Fibroblast of skin of right biceps (primary cell): Measurements from ENCODE around the gene NCAPG2.
"Not testable (repeated sequence)": the region's sequence is repeated elsewhere in the genome, so short reads cannot be mapped to it uniquely, and the experiment has no call there.

Source experiments
- DNase-seq: peaks from one replicate; pipeline ENCODE4 v3.0.0-alpha.2; 2013

NCAPG2 gene

DNA sequence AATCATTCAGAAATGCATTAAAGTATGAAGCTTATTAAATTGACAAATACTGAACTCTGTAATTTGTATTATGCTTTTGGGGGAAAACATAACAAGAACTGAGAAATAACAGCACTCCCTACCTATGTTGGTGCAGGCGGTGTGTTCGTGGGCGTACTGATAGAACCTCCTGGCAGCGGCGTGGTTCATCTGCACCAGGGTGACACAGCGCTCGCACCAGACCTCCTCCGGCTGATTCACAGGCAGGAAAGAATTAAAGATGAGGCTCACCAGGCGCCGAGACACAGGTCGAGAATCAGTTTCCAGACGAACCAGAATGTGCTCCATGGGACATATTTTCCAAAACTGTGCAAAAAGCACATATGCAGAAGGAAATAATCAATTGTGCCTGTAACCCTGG lies 40.2 kb downstream of the NCAPG2 start:
- no peak for DNase-seq

DNA sequence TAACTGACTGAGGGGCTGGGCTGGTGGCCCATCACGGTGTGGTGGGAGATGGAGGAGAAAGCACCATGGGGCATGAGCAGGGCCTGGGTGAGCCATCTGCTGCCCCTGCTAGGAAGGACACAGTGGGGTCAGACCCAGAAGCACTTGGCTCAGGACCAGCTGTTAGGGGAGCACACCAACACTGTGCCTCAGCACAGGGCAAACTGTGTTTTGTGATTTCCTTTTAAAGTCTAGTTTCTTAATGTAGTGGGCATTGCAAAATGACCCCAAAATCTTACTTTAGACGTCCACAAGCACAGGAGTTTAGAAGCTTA lies 41.2 kb downstream of the NCAPG2 start:
- DNase-seq, result no peak

GRCh38 chr7:158662610-158663427 lies 41.8 kb downstream of the NCAPG2 start:
- DNase-seq, result no peak

GRCh38 chr7:158658475-158658874 lies 46.1 kb downstream of the NCAPG2 start:
- DNase-seq, result no peak

- DNase-seq, result no peak
Observed at GRCh38 chr7:158657189-158657746, 47.3 kb downstream of the NCAPG2 start.

- no peak for DNase-seq
Observed at GRCh38 chr7:158655931-158656441, 48.6 kb downstream of the NCAPG2 start.

- no peak for DNase-seq
Observed at GRCh38 chr7:158655507-158655906, 49.1 kb downstream of the NCAPG2 start.

- DNase-seq, result peak; percentile 33
Observed at GRCh38 chr7:158651968-158652565, 52.5 kb downstream of the NCAPG2 start.

DNA sequence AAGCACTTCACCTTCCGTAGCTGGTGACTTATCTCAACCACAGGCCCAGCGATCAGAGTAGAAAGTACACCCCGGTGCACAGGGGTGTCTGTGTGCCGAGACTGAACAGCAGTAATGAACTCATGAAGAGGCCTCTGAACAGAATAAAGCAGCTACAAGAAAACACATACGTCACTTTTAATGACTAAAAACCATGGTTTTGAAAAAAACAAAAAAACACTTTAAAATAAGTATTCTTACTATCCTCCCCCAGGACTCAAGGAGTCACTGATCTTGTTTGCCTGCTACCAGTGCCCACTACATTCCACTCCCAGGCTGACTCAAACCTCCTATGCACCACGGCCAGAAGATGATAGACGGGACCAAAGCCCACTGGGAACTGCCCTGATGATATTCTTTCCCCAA lies 53.8 kb downstream of the NCAPG2 start:
- DNase-seq, result peak; percentile 77

DNA sequence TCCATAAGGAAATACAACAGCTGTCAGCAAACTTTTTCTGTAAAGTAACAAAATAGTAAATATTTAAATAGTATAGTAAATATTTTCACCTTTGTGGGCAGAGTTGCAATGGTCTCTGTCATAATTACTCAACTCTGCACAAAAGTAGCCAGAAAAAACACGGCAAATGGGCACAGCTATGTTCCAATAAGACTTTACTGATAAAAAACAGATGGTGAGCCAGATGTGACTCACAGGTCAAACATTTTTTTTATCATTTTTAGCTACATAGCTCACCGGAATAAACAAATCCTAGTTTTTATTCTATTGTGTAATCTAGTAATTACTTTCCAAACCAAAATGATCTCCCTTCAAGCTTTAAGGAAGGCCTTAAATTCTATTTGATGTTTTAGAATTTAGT lies 55.3 kb downstream of the NCAPG2 start:
- peak; percentile 91 for DNase-seq

DNA sequence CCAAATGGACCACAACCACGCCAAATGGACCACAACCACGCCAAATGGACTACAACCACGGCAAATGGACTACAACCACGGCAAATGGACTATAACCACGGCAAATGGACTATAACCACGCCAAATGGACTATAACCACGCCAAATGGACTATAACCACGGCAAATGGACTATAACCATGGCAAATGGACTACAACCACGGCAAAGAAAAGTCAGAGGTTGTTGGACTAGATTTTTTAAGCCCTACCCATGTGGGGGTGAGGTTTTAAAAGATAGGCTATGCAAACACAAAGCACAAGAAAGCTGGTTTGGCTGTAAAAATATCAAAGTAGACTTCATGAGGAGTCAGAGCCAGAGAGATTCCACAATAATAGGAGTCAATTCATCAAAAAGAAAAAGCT lies 55.8 kb downstream of the NCAPG2 start:
- no peak for DNase-seq

- no peak for DNase-seq
Observed at GRCh38 chr7:158648168-158648567, 56.4 kb downstream of the NCAPG2 start.

- no peak for DNase-seq
Observed at GRCh38 chr7:158647475-158647792, 57.2 kb downstream of the NCAPG2 start.

- DNase-seq, result no peak
Observed at GRCh38 chr7:158646766-158647474, 57.7 kb downstream of the NCAPG2 start.

DNA sequence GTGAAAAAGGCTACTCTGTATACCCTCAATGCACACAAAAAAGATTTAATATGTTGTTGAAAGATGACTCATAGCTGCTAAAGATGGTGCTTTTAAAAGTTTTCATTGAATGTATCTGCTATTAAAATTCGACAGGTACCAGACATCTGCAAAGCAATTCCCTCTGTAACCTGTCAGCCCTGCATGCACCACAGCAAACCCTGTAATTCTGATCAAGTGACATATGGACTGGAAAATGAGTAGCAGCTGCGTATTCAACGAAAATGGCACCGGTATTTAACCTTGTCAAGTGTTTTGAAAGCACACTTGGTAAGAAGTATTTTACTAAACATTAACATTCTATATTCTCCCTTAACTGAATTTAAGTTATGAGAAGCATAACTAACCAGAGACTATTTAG lies 58.8 kb downstream of the NCAPG2 start:
- no peak for DNase-seq

GRCh38 chr7:158642149-158642548 lies 62.5 kb downstream of the NCAPG2 start:
- no peak for DNase-seq

DNA sequence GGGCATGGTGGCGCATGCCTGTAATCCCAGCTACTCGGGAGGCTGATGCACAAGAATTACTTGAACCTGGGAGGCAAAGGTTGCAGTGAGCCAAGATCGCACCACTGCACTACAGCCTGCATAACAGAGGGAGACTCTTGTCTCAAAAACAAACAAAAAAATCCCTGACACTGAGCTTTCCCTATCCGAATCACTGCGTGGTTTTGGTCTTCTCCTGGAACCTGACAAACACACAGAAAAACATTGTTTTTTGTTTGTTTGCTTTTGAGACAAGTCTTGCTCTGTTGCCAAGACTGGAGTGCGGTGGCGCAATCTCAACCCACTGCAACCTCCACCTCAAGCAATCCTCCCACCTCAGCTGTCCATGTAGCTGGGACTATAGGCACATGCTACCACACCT lies 66.6 kb downstream of the NCAPG2 start:
- DNase-seq, result no peak

GRCh38 chr7:158633055-158633956 lies 71.3 kb downstream of the NCAPG2 start:
- no peak for DNase-seq

- DNase-seq, result no peak
Observed at GRCh38 chr7:158631574-158632195, 72.9 kb downstream of the NCAPG2 start.

DNA sequence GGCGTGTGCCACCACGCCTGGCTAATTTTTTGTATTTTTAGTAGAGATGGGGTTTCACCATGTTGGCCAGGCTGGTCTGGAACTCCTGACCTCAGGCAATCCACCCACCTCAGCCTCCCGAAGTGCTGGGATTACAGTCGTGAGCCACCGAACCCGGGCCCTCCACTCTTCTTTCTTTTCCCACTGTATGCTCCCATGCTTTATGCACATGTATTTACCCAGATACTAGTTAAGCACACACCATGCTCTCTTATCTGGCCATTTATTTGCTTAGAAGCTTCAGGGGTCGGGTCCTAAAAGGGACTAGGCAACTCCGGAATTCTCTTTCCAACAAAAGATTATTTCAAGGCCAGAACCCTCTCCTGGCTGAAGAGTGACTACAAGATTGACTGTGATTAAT lies 78.3 kb downstream of the NCAPG2 start:
- not testable (repeated sequence) for DNase-seq

DNA sequence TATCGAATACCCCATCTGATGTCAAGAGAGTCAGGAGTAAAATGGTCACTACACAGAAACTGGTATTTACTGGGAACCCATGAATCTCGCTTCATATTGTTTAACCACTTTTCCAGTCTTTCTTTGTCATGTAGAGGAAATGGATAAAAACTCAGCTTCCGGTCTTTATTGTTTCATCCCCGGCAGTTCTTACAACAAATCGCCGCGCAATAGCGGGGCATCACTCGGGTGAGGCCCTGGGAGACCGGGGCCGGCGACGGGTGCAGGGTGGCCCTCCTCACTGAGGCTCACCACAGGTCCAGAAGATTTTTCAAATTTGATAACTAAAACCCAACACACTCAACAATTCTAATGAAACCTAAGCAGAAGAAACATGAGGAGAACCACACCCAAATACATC lies 81.4 kb downstream of the NCAPG2 start:
- no peak for DNase-seq

- no peak for DNase-seq
Observed at GRCh38 chr7:158620839-158621441, 83.7 kb downstream of the NCAPG2 start.
